Measurements from ENCODE around the gene TELO2.
"Not testable (repeated sequence)": the region's sequence is repeated elsewhere in the genome, so short reads cannot be mapped to it uniquely, and the experiment has no call there.

Gene TELO2

GRCh38 chr16:1458977-1459341 is 34.2 kb upstream of the TELO2 start:
- peaks cover 56% of the 10 kb centered on the region for H3K36me3 ChIP-seq (ENCODE audit: control insufficient read depth, insufficient read depth, low read length)
- no peak overlapping the region for H3K27ac ChIP-seq (ENCODE audit: low read depth, low read length)
- H3K4me3 ChIP-seq (ENCODE audit: low read depth, low read length): no peak overlapping the region
- no peaks in the 10 kb centered on the region for H3K27me3 ChIP-seq (ENCODE audit: control insufficient read depth, insufficient read depth, low read length)
- H3K9me3 ChIP-seq (ENCODE audit: control insufficient read depth, insufficient read depth, low read depth, low read length): no peaks in the 10 kb centered on the region
- no peak overlapping the region for H3K9ac ChIP-seq (ENCODE audit: low read length)
- no peaks in the 10 kb centered on the region for H3K4me1 ChIP-seq (ENCODE audit: control insufficient read depth, insufficient read depth, low read length)

GRCh38 chr16:1459967-1460366 is 33.2 kb upstream of the TELO2 start:
- H3K4me3 ChIP-seq (ENCODE audit: low read depth, low read length): no peak overlapping the region
- no peak overlapping the region for H3K9ac ChIP-seq (ENCODE audit: low read length)
- no peaks in the 10 kb centered on the region for H3K4me1 ChIP-seq (ENCODE audit: control insufficient read depth, insufficient read depth, low read length)
- H3K9me3 ChIP-seq (ENCODE audit: control insufficient read depth, insufficient read depth, low read depth, low read length): no peaks in the 10 kb centered on the region
- H3K27ac ChIP-seq (ENCODE audit: low read depth, low read length): no peak overlapping the region
- H3K27me3 ChIP-seq (ENCODE audit: control insufficient read depth, insufficient read depth, low read length): no peaks in the 10 kb centered on the region
- peaks cover 46% of the 10 kb centered on the region for H3K36me3 ChIP-seq (ENCODE audit: control insufficient read depth, insufficient read depth, low read length)

DNA sequence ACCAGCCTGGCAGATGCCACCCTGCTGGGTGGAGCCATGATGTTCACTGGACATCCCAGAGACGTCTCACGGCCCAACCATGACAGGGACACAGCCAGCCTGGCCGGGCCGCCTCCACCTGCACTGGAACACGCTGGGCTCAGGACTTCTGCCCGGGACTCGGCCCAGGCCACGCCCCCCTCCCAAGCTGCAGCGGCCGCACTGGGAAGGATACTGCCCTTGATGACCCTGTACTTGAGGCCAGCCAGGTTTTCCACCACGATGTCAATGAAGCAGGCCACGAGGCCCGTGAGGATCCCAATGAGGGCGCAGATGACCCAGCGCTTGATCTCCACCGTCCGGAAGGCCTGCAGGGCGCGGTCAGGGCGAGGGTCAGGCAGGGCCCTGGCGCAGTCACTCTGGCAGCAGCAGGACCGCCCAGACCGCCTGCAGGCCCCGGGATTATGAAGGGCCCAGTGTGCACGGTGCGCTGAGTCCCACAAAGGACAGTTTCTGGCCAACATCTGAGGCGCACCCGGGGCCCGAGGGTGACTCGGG is 32.5 kb upstream of the TELO2 start:
- Histone ChIP-seq H3K4me3 (ENCODE audit: low read depth, low read length) (no peak overlapping the region), H3K36me3 (ENCODE audit: control insufficient read depth, insufficient read depth, low read length) (peaks cover 39% of the 10 kb centered on the region), H3K27ac (ENCODE audit: low read depth, low read length) (no peak overlapping the region), H3K9me3 (ENCODE audit: control insufficient read depth, insufficient read depth, low read depth, low read length) (no peaks in the 10 kb centered on the region), H3K9ac (ENCODE audit: low read length) (no peak overlapping the region), H3K4me1 (ENCODE audit: control insufficient read depth, insufficient read depth, low read length) (no peaks in the 10 kb centered on the region), H3K27me3 (ENCODE audit: control insufficient read depth, insufficient read depth, low read length) (no peaks in the 10 kb centered on the region)

DNA sequence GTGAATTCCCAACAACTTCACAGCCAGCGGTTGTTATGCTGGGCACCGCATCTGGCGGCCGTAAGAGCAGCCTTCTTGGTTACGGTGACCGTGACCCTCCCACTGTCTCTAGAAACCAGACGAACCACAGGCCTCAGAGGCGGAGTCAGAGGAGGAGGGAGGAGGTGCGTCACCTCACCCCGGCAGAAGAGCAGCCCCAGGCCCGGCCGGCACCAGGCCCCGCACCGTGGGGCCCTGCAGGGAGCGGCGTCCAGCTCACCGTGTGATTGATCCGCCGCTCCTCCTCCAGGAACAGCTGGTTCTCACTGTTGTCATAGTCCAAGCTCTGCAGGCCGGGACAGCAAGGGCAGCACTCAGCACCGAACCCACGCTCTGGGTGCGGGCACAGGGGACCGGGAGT is 32.0 kb upstream of the TELO2 start:
- H3K4me1 ChIP-seq (ENCODE audit: control insufficient read depth, insufficient read depth, low read length): no peaks in the 10 kb centered on the region
- H3K27ac ChIP-seq (ENCODE audit: low read depth, low read length): no peak overlapping the region

GRCh38 chr16:1464196-1464893 is 28.8 kb upstream of the TELO2 start:
- no peak overlapping the region for H3K27ac ChIP-seq (ENCODE audit: low read depth, low read length)
- no peak overlapping the region for H3K4me3 ChIP-seq (ENCODE audit: low read depth, low read length)
- H3K36me3 ChIP-seq (ENCODE audit: control insufficient read depth, insufficient read depth, low read length): peaks cover 20% of the 10 kb centered on the region
- H3K4me1 ChIP-seq (ENCODE audit: control insufficient read depth, insufficient read depth, low read length): no peaks in the 10 kb centered on the region
- H3K9me3 ChIP-seq (ENCODE audit: control insufficient read depth, insufficient read depth, low read depth, low read length): no peaks in the 10 kb centered on the region
- no peak overlapping the region for H3K9ac ChIP-seq (ENCODE audit: low read length)
- no peaks in the 10 kb centered on the region for H3K27me3 ChIP-seq (ENCODE audit: control insufficient read depth, insufficient read depth, low read length)

More for the DNA sequence above, 32.0 kb upstream of the TELO2 start:
- Histone ChIP-seq H3K27me3 (ENCODE audit: control insufficient read depth, insufficient read depth, low read length) (no peaks in the 10 kb centered on the region), H3K36me3 (ENCODE audit: control insufficient read depth, insufficient read depth, low read length) (peaks cover 35% of the 10 kb centered on the region), H3K4me3 (ENCODE audit: low read depth, low read length) (no peak overlapping the region), H3K9me3 (ENCODE audit: control insufficient read depth, insufficient read depth, low read depth, low read length) (no peaks in the 10 kb centered on the region), H3K9ac (ENCODE audit: low read length) (no peak overlapping the region)

DNA sequence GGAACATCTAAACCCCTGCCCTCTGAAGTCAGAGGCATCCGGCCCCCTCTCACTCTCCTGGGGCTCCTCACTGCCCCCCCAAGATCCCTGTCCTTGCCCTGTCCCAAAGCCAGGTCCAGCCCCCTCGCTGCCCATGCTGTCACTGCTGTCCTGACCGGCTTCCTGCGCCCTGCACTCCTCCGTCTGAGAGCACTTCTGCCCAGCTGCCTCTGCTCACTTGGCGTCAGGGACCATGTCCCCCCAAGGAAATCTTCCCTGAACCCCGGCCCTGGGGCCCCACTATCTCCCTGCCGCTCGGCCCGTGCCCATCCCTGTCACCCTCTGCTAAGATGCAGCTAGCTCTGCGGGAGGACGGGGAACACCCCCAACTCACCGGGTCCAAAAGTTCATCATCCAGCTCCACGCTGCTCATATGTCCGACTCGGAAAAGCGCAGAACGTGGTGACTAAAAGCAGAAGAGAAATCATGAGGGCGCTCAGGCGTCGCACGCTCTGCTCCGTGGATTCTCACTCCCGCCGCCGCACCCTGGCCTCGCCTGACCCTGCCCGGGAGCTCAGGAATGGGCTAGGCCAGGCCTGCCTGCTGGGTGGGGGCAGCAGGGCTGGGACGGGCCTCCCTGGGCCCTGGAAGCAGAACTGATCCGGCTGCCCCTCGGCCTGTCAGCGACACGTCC is 28.1 kb upstream of the TELO2 start:
- H3K4me3 ChIP-seq (ENCODE audit: low read depth, low read length): no peak overlapping the region
- H3K36me3 ChIP-seq (ENCODE audit: control insufficient read depth, insufficient read depth, low read length): peaks cover 17% of the 10 kb centered on the region
- no peak overlapping the region for H3K9ac ChIP-seq (ENCODE audit: low read length)
- H3K9me3 ChIP-seq (ENCODE audit: control insufficient read depth, insufficient read depth, low read depth, low read length): no peaks in the 10 kb centered on the region
- no peaks in the 10 kb centered on the region for H3K27me3 ChIP-seq (ENCODE audit: control insufficient read depth, insufficient read depth, low read length)
- no peaks in the 10 kb centered on the region for H3K4me1 ChIP-seq (ENCODE audit: control insufficient read depth, insufficient read depth, low read length)
- no peak overlapping the region for H3K27ac ChIP-seq (ENCODE audit: low read depth, low read length)

GRCh38 chr16:1465567-1465915 is 27.6 kb upstream of the TELO2 start:
- no peaks in the 10 kb centered on the region for H3K27me3 ChIP-seq (ENCODE audit: control insufficient read depth, insufficient read depth, low read length)
- H3K9ac ChIP-seq (ENCODE audit: low read length): no peak overlapping the region
- no peaks in the 10 kb centered on the region for H3K9me3 ChIP-seq (ENCODE audit: control insufficient read depth, insufficient read depth, low read depth, low read length)
- H3K4me3 ChIP-seq (ENCODE audit: low read depth, low read length): no peak overlapping the region
- no peaks in the 10 kb centered on the region for H3K4me1 ChIP-seq (ENCODE audit: control insufficient read depth, insufficient read depth, low read length)
- no peak overlapping the region for H3K27ac ChIP-seq (ENCODE audit: low read depth, low read length)
- H3K36me3 ChIP-seq (ENCODE audit: control insufficient read depth, insufficient read depth, low read length): peaks cover 12% of the 10 kb centered on the region

GRCh38 chr16:1466054-1466453 is 27.1 kb upstream of the TELO2 start:
- H3K27ac ChIP-seq (ENCODE audit: low read depth, low read length): no peak overlapping the region
- no peaks in the 10 kb centered on the region for H3K9me3 ChIP-seq (ENCODE audit: control insufficient read depth, insufficient read depth, low read depth, low read length)
- peaks cover 7% of the 10 kb centered on the region for H3K36me3 ChIP-seq (ENCODE audit: control insufficient read depth, insufficient read depth, low read length)
- H3K27me3 ChIP-seq (ENCODE audit: control insufficient read depth, insufficient read depth, low read length): no peaks in the 10 kb centered on the region
- no peaks in the 10 kb centered on the region for H3K4me1 ChIP-seq (ENCODE audit: control insufficient read depth, insufficient read depth, low read length)
- H3K9ac ChIP-seq (ENCODE audit: low read length): no peak overlapping the region
- no peak overlapping the region for H3K4me3 ChIP-seq (ENCODE audit: low read depth, low read length)

GRCh38 chr16:1466968-1467521 is 26.1 kb upstream of the TELO2 start:
- Histone ChIP-seq H3K9ac (ENCODE audit: low read length) (no peak overlapping the region), H3K4me1 (ENCODE audit: control insufficient read depth, insufficient read depth, low read length) (no peaks in the 10 kb centered on the region), H3K27ac (ENCODE audit: low read depth, low read length) (no peak overlapping the region), H3K4me3 (ENCODE audit: low read depth, low read length) (no peak overlapping the region), H3K36me3 (ENCODE audit: control insufficient read depth, insufficient read depth, low read length) (no peaks in the 10 kb centered on the region), H3K9me3 (ENCODE audit: control insufficient read depth, insufficient read depth, low read depth, low read length) (no peaks in the 10 kb centered on the region), H3K27me3 (ENCODE audit: control insufficient read depth, insufficient read depth, low read length) (no peaks in the 10 kb centered on the region)

DNA sequence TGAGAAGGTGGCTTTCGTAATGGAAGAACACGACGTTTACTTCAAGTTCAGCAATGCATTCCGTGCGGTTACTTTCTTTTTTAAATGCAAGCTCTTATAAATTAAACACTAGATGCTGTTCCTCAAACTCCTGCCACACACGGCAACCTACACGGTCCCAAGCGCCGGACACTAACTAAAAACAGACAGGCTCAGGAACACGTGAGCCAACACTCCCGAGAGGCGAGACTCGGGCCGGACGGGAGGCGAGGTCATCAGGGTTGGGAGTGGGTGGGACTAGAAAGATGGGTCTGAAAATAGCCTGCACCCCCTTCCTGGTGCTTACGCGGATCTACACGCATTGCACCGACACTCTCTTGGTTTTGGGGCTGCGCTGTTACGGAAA is 24.7 kb upstream of the TELO2 start:
- H3K27ac ChIP-seq (ENCODE audit: low read depth, low read length): no peak overlapping the region
- H3K27me3 ChIP-seq (ENCODE audit: control insufficient read depth, insufficient read depth, low read length): no peaks in the 10 kb centered on the region
- H3K9me3 ChIP-seq (ENCODE audit: control insufficient read depth, insufficient read depth, low read depth, low read length): no peaks in the 10 kb centered on the region
- H3K4me1 ChIP-seq (ENCODE audit: control insufficient read depth, insufficient read depth, low read length): no peaks in the 10 kb centered on the region
- H3K36me3 ChIP-seq (ENCODE audit: control insufficient read depth, insufficient read depth, low read length): no peaks in the 10 kb centered on the region
- no peak overlapping the region for H3K9ac ChIP-seq (ENCODE audit: low read length)
- H3K4me3 ChIP-seq (ENCODE audit: low read depth, low read length): no peak overlapping the region

DNA sequence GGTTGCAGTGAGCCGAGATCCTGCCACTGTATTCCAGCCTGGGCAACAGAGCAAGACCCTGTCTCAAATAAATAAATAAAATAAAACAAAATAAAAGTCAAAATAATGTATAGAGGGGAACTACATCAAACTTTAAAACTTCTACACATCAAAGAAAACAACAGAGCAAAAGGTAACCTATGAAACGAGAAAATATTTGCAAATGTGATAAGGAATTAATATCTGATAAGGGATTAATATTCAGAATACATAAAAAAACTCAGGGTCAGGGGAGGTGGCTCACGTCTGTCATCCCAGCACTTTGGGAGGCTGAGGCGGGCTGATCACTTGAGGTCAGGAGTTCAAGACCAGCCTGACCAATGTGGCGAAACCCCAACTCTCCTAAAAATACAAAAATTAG is 24.0 kb upstream of the TELO2 start:
- H3K4me1 ChIP-seq (ENCODE audit: control insufficient read depth, insufficient read depth, low read length); H3K9ac ChIP-seq (ENCODE audit: low read length); H3K27me3 ChIP-seq (ENCODE audit: control insufficient read depth, insufficient read depth, low read length); H3K27ac ChIP-seq (ENCODE audit: low read depth, low read length); H3K4me3 ChIP-seq (ENCODE audit: low read depth, low read length); H3K36me3 ChIP-seq (ENCODE audit: control insufficient read depth, insufficient read depth, low read length); H3K9me3 ChIP-seq (ENCODE audit: control insufficient read depth, insufficient read depth, low read depth, low read length): not testable (repeated sequence)
